HG03571 (cell line): ENCODE measurements around the gene D2HGDH.
"Not testable (repeated sequence)": the region's sequence is repeated elsewhere in the genome, so short reads cannot be mapped to it uniquely, and the experiment has no call there.

ENCODE experiments used
- ATAC-seq: cut with Tn5 transposase; IDR thresholded peaks from one replicate; pipeline ENCODE4 v1.9.1; 2021; ENCODE audit not compliant: unreplicated experiment

The D2HGDH gene

DNA sequence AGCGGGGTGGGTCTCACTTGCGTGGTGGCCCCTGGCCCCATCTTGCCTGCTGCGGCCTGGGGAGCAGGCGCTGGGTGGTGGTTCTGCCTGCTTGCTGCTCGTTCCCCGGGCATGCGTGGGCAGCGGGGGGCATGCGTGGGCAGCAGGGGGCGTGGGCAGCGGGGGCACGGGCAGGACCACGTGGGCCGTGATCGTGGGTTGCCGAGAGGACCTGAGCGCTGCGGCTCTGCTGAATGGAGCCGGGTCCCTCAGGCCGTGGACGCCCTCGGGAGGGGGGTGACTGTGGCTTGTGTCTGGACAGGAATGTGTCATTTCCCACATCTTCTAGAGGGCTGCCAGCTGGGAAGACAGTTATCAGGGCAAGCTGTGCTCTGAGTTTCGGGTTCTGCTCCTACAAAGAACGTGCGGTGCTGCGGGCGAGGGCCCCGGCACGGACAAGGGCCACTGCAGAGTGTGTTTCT is 33.9 kb downstream of the D2HGDH start:
- no peak for ATAC-seq

DNA sequence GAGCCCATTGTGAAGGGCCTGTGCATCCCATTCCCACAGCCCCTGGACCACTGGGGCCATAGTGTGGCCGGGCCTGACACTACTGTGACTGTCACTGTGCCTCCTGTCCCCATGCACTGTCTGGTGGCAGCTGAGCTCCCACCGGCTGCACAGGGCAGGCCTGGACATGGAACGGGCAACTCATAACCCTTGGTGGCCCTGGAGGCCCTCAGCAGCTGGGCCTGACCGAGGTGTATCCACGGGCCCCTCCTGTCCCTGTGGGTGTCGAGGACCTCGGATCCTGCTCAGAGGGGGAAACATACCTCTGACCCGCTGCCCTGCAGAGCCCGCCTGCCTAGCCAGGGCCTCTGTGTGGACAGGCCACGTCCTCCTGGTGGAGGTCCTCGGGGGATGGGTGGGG is 34.4 kb downstream of the D2HGDH start:
- no peak for ATAC-seq

DNA sequence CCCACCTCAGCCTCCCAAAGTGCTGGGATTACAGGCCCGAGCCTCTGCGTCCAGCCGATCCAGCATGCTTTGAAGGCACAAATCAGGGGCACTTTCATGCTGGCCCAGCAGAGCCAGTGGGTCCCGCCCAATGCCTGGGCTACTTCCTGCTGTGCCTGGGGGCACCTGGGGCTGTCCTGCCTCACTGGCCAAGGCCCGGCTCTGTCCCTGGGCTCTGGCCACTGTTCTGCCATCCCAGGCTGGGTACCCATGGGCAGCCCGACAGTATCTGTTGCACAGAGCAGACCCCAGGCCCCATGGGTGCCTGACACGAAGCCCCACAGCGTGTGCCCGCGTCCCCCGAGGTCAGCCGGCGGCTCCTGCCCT is 35.4 kb downstream of the D2HGDH start:
- no peak for ATAC-seq

DNA sequence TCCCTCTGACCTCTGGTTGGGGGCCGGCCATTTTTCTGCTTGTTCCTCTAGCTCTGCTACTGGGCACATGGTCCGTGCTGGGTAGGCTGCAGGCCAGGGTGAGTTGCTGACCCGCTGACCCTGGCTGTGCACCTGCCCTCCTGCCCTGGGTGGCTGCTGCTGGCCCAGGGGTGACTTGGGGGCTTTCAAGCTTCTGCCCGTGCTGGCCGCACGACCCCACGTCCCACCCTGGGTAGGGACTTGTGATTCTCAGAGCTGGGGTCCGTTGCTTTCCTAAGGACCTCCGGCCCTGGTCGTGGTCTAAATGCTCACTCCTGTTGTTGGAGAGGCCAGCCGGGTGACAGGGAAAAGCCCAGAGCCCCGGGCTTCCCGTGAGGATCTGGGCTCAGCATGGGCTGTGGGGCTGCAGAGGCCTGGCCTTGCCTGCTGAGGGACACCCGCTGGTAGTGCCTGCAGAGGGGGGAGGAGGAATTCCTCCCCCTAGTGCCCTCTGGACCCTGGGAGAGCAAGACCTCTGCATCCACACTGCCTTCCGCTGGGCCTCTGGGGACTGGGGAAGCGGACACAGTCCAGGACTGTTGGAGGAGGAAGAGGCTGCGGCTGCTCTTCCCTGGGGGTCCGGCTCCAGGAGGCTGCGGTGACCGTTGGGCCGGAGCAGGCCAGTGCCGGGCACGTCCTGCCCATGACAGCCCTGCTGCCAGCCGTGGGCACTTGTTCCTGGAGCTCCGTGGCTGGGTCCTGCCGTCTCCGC is 35.9 kb downstream of the D2HGDH start:
- ATAC-seq = no peak

DNA sequence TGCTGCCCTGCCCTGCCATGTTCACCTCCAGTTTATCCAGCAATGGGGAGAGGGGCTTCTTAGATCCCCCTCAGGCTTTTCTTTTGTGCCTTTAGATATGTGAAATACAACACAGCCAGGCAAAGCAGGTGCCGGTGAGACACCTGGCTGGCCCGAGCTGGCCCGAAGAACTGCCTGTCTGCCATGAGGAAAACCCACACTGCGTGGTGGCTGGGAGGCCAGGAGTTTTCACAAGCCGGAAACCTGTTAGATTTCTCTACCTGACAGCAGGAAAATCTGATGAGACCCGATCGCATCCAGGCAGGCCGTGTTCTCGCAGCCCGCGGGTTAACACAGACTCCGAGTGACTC is 36.5 kb downstream of the D2HGDH start:
- ATAC-seq = no peak

DNA sequence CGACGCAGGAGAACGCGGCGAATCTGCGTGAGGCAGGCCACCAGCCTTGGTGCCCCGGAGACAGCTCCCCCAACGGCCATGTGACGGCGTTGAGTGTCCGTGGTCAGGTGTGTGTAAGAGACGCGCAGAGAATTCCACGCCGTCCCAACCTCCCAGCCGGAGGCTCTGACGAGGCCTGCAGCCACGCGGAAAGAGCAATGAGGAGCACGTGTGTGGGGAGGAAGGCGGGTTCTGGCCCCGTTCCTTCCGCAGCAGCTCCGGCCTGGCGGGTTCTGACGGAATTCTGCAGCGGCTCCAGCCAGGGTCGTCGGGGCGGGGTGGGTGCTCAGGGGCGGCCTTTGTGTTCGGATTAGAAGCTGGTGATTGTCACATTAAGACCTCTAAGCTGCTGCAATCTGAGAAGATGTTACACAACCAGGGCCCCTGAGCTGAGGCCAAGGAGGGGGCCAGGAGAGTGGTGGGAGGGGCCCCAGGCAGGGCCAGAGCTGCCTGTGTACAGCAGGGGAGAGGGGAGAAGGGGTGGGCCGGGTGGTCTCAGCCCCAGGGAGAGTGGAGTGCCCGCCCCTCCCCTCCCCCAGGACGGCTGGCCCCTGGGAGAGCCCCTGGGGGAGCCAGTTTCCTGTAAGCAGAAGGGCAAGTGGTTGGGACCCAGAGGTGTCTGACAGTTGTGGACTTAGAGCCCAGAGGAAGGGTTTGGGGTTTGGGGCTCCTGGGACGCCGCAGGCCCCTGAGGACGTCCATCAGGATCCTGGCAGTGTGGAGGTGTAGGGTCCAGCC is 37.0 kb downstream of the D2HGDH start:
- no peak for ATAC-seq

DNA sequence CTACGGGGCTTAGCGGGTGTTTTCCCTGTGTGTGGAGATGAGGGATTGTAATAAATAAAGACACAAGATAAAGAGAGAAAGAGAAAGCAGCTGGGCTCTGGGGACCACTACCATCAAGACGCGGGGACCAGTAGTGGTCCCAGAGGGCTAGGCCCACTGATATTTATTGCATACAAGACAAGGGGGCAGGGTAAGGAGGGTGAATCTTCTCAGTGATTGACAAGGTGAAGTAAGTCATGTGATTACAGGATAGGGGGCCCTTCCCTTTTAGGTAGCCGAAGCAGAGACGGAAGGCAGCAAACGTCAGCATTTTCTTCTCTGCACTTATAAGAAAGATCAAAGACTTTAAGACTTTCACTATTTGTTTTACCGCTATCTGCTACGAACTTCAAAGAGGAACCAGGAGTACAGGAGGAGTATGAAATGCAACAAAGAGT is 37.7 kb downstream of the D2HGDH start:
- no peak for ATAC-seq

DNA sequence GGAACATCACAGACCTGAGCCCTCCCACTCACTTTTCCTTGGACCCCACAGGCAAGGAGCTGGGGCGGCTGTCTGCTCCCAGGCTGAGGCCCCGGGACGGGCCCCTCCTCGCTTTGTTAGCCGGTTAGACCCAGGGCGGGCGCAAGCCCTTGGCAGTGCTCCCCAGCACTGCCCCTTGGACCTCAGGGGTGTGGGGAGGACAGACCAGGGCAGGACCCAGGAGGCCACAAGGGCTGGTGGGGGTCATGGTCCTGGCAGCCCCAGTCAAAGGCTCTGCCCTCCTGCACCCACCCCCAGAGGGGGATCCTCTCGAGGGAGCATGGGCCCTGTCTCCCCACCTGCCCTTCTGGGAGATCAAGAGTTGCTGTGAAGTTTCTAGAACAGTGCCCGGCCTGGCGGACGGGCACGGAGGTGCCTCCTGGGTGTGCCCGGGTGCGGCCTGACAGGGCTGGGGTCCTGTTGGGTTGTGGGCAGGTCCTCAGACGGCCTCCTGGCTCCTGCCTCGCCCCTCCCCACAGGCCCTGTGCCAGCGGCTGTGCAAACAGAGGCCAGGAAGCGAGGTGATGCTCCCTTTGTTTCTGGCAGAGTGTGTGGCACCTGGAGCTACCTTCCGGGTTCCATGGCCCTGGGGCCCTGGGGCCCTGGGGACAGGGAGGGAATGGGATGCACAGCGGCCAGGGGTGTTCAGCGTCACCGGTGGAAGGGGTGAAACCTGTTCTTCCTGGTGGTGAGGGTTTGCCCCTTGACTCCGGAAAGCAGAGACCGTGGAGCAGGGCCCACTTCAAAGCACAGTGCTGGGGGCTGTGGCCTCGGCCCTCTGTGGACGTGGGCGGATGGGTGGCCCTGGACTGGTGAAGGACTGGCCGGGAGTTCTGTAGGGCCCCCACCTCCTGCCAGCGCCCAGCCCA is 39.3 kb downstream of the D2HGDH start:
- no peak for ATAC-seq

DNA sequence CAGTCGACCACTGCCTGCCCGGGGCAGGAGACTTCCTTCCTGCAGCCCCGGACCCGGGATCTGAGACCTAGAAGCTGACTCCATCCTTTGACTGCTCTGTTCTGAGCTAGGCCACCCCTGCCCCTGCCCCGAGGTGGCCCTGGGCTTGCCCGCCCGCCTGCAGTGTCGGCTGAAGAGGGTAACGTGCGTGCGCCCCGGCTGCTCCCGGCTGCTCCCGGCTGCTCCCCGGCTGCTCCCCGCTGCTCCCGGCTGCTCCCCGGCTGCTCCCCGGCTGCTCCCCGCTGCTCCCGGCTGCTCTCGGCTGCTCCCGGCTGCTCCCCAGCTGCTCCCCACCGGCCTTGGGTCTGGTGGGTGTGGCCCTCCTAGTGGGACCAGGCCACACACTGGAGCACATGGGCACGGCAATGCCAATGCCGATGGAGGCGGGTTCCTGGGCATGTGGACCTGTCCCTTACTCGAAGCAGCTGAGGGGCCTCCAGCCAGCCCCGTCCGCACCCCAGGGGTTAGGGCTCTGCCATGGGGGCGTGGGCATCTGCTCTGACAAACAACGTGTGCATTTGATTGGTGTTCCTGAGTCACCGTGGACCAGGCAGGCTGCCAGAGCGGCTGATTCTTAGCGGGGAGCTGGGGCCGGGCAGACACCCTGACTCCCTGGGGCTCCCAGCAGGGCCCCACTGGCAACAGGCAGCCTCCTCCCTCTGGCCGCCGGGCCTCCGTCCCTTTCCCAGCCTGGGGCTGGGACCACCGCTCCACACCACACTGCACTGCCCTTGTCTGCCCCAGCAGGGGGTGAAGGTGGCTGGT is 40.2 kb downstream of the D2HGDH start:
- no peak for ATAC-seq

DNA sequence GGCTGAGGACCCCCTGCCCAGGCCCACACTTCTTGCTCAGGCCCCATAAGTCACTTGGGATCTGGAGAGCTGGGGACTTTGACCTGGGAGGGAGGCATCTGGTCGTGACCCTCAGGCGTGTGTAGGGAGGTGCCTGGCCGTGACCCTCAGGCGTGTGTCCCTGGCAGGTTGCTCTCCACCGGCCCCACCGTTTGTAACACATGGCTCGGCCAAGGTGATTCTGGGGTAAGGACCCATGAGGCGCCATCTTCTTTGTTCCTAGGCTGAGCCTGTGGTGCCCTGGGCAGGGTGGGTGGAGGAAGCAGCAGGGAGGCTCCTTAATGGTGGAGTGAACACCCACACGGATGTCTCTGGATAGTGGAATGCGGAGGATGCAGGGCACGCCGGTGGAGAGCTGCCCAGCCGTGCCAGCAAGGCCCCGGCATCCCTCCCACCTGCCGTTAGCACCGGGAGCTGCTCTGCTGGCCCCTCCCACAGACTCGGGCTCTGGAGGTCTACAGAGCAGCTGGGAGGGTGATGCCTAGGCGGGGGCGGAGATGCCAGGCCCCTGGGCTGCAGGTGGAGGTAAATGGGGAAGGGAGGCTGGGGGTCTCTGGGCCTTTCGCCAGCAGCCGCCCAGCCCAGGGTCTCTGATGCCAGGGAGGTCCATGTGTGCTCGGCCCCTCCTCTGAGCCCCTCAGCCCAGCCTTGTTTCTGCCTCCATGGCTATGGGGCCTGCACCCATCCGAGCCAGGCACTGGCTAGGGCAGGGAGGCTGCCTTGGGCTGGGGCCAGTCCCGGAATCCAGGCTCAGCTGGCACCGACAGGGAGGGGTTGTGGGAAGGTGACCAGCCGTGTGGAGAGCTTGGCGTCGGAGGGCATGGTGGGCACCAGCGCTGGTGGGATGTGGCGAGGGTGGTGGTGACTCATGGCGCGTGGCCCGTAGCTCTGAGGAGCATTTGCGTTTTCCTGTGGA is 41.1 kb downstream of the D2HGDH start:
- ATAC-seq = no peak

DNA sequence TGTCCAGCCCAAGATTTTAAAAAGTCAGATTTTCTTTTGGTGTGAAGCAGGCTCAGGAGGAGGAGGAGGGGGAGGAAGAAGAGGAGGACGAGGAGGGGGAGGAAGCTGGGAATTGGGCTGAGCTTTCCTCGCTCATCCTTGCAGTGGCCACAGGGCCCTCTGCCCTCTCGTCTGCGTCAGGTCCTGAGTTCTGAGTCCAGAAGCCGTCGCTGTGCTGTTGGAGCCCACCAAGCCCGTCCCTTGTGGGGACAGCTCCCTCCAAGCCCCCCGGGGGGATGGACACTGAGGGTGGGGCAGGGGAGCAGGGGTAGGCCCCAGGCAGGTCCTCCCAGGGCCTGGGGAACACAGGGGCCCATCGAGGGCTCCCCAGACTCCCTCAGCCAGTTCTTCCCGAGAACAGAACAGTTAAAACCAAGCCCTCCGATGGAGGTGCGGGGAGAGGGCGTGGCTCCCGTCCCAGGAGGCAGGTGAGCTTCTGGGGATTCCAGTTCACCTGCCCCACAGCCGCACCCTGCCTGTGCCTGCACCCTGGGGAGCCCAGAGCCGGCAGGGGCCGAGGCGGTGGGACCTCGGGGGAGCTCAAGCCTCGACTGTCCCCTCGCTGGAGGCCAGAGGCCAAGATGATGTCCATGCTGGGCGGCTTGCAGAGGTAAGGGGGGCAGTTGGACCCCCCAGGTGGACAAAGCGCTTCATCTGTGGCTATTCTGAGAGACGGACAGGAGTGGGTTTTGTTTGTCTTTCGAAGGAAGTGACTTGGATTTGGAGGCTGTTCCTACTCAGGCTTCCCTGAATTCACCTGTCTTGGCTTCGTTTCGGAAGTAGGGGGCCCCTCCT is 42.1 kb downstream of the D2HGDH start, which contains the start of gene GAL3ST2:
Gene GAL3ST2 (plus strand): TSS at position 487 of the 834 bp plus-strand sequence. CDS start 134 bp downstream, at position 621.
- no peak for ATAC-seq

DNA sequence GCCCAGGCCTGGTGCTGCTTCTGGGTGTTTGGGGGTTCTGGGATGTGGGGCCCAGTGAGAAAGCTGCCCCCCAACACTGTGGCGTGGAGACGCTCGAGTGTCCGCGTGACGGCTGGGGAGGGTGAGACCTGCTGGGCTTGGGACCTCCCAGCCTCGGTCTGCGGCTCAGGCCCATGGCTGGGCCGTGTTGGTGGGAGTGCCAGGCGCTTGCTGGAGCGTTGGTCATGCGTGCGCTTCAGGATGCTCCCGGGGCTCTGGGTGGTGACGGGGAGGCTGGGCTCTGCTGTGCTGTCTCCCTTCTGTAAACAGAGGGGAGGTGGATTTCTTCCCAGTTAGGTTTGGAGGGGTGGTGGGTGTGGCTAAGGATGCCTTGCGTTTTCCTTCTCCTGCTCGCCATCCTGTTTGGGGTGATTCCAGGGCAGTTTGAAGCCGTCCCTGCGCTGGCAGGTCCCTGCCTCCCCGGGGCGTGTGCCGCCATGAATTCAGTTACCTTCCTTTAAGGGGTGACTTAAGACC is 42.8 kb downstream of the D2HGDH start:
- ATAC-seq = no peak

DNA sequence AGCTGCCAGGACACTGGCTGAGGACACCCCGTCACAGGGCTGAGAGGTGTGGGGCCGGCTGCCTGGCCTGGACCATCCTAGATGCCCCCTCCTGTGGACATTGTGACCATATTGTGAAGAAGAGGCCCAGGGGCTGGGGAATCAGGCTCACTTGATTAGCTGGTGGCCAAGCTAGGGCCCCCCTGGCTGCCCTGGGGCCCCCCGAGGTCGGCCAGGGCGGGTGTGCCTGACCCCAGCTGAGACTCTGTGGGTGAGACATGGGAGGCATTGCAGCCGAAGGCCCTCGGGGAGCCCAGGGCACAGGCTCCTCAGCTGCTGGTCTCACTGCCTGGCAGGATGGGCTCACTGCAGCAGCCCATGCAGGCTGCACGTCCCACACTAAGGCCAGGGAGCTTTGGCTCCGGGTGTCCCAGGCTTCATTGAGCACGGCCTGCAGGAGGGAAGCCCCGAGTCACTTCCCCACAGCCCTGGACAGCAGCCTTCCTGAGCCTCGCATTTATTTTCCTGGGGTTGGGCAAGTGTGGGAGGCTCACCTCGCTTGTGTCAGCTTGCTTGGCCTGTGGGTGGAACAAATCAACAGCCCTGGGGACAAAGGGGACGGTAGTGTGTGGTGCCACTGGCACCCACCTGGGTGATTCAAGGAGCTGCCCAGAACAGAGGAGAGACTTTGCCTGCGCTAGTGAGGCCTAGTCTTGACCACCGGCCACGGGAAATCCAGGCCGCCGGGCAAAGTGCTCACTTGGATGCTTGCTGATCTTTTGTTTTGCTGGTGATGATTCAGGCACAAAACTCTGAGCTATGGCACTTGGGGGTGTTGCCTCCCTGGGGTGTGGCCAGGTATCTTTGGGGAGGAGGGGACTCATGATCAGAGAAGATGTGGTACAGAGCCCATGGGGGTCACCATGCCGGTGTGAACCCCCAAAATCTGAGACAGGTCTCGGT is 43.5 kb downstream of the D2HGDH start:
- ATAC-seq = no peak

DNA sequence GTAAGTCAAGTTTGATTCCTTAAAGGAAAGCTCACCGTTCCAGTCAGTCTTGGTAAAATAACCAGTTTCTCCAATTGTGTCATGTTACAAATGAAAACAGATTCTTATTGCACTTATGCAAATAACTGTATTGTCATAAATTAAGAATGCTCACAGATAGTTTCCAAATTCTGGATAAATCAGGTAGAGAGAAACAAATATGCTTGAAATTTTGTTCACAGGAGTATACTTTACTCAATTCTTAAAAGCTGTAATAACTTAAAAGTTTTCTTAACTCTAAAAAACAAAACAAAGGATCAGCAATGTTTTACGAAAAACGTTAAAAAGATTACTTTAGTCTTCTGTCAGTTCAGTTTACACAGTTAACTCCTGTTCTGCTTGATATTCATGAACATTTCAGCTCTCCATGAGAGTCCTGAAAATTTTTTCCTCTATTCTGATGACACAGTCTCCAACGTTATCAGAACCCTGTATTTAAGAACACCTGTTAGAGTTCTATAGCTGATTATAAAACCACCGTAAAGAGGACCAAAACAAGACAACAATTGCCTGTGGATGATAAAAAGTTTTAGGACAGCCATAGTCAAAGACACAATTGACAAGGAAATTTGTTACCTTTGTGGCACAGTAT is 46.6 kb downstream of the D2HGDH start:
- no peak for ATAC-seq

DNA sequence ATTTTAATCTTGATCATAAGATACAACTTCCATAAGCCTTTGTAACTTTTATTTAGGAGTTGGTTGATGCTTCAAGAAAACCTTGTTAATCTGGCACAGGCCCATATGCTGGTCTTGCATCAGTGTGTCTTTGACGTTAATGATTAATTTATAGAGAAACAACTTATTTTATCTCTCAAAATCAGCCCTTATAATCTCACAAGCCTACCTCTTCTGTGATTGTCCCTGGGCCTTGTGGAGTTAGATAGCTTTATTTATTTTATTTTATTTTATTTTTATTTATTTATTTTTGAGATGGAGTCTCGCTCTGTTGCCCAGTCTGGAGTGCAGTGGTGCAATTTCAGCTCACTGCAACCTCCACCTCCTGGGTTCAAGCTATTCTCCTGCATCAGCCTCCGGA is 47.6 kb downstream of the D2HGDH start:
- ATAC-seq = not testable (repeated sequence)

DNA sequence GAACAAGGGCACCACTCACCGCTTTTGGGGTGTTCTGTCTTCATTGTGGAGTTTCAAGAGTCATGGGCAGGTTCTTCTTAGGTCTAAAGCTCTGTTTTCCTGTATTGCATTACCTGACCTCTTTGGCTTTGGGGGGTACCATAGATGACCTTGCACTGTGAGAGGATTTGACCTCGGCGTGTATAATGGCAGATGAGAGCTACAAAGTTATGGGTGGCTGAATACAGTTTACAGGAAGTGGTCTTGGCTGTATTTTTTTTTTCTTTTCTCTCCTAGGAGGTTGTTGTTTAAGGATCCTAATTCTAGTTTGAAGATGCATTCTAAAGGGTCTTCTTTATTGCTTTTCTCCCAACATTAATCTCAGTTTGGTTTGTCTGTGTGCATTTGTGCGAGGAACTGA is 53.7 kb downstream of the D2HGDH start:
- no peak for ATAC-seq

DNA sequence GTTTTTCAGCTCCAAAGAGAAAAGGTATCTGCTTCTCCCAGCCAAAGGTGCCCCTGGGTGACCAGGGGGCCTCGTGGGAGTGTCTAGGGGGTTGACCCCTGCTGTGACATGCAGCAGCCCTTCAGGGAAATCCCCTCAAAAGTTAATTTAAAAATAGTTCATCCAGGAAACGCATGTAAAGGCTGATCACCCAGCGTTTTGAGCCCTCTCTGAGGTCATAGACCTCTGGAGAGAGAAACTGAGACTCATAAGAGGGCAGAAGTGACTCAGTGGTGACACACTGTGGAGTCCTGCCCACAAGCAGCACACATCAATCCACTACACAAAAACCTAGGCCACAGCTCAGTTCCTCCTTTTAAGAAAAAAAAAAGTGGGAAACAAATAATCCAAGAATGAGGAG is 54.1 kb downstream of the D2HGDH start:
- ATAC-seq = no peak
